Activated T-helper 2 cell treated with anti-CD3 and anti-CD28 coated beads, Interferon-gamma antibody, Interleukin-2, Interleukin-4, amounts not matched to agents 10 μg/mL and 5 μg/mL and 100 μg/mL, durations not matched to agents 14 hours and 24 hours and 36 hours (primary cell): Measurements from ENCODE around the gene MZT1. TPM values are rescaled to one million over a fixed set of nuclear protein-coding genes. Genes with fewer than 3 reads are reported as not detected.
A peak's percentile ranks its signal among the peaks of the same experiment; 100 is the strongest.
"Not testable (repeated sequence)": the region's sequence is repeated elsewhere in the genome, so short reads cannot be mapped to it uniquely, and the experiment has no call there.

Experiments
- DNase-seq: peaks from one replicate; pipeline ENCODE4 v3.0.0; 2021; ENCODE audit warnings: low spot score
- H3K27ac Mint-ChIP-seq: one replicate; pipeline ENCODE4 v1.8.0; 2021; ENCODE audit warnings: mixed read lengths
- H3K27me3 Mint-ChIP-seq: one replicate; pipeline ENCODE4 v1.8.0; 2021; ENCODE audit warnings: low read depth, mixed read lengths
- H3K36me3 Mint-ChIP-seq: one replicate; pipeline ENCODE4 v1.8.0; 2021; ENCODE audit warnings: low read depth, mixed read lengths
- H3K4me1 Mint-ChIP-seq: one replicate; pipeline ENCODE4 v1.8.0; 2021; ENCODE audit warnings: low read depth, mixed read lengths
- H3K4me3 Mint-ChIP-seq: one replicate; pipeline ENCODE4 v1.8.0; 2021; ENCODE audit warnings: low read depth, mild to moderate bottlenecking, moderate library complexity, mixed read lengths
- H3K9me3 Mint-ChIP-seq: one replicate; pipeline ENCODE4 v1.8.0; 2021; ENCODE audit warnings: mixed read lengths
- intact Hi-C: fragments of 100-400 bp; cut with micrococcal nuclease; formaldehyde crosslinking; loops from one replicate; pipeline ENCODE4 v1.15.1; 2023
- total RNA-seq: library from RNA; stranded (reverse); gene quantifications from 2 replicates; pipeline ENCODE4 v1.2.3, GENCODE V29; 2022

Gene MZT1
- total RNA-seq, 1 donor from 2014 or later = 20.9 TPM

DNA sequence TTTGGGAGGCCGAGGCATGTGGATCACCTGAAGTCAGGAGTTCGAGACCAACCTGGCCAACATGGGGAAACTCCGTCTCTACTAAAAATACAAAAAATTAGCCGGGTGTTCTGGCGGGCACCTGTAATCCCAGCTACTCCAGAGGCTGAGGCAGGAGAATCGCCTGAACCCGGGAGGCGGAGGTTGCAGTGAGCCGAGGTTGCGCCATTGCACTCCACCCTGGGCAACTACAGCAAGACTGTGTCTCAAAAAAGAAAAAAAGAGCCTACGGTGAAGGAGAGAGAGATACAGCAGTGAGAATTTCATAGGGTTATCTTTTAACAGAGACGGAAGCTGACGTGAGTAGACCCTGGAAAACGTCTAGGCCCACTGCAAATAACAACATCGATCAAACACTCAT is 1.2 kb downstream of the MZT1 start:
- peak overlapping the region; percentile 95 for H3K4me3 Mint-ChIP-seq
- not testable (repeated sequence) for DNase-seq, H3K27me3 Mint-ChIP-seq, H3K9me3 Mint-ChIP-seq
- intact Hi-C loops = loop anchor here (5.0 kb wide), 1 partner anchor 331 kb away; the partner anchor contains the start of gene KLF5
- H3K36me3 Mint-ChIP-seq = peaks cover 58% of the 10 kb centered on the region
- H3K4me1 Mint-ChIP-seq = peaks cover 53% of the 10 kb centered on the region
- H3K27ac Mint-ChIP-seq = peak overlapping the region; percentile 31

DNA sequence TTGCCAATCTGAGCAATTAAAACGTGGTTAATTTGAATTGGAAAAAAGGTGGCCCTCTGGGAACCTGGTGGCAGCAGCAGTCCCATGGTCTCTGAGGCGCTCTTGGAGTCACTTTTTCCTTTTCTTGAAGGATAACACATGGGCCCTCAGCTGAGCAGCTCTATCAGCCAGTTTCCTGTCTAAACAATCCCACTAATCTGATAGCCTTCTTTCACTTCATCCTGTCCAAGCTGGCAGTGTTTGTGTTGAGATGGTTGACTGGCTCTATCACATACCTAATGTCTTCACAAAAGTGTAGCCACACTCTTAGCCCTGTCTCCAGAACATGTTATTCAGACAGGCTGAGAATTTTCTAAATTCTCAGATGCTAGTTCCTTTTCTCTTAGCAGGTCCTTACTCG is 10.7 kb downstream of the MZT1 start:
- peaks cover 94% of the 10 kb centered on the region for H3K36me3 Mint-ChIP-seq
- no peak overlapping the region for H3K27ac Mint-ChIP-seq
- no peak for DNase-seq
- intact Hi-C loops = no loop called here
- no peak overlapping the region for H3K4me3 Mint-ChIP-seq
- peaks cover 27% of the 10 kb centered on the region for H3K4me1 Mint-ChIP-seq
- peaks cover 14% of the 10 kb centered on the region for H3K9me3 Mint-ChIP-seq
- H3K27me3 Mint-ChIP-seq = no peaks in the 10 kb centered on the region

GRCh38 chr13:72700509-72700908 is 26.9 kb downstream of the MZT1 start:
- intact Hi-C loops = no loop called here
- Mint-ChIP-seq H3K27me3 (no peaks in the 10 kb centered on the region), H3K27ac (no peak overlapping the region), H3K9me3 (peaks cover 2% of the 10 kb centered on the region), H3K4me3 (no peak overlapping the region), H3K36me3 (peaks cover 9% of the 10 kb centered on the region), H3K4me1 (no peaks in the 10 kb centered on the region)
- DNase-seq = no peak

DNA sequence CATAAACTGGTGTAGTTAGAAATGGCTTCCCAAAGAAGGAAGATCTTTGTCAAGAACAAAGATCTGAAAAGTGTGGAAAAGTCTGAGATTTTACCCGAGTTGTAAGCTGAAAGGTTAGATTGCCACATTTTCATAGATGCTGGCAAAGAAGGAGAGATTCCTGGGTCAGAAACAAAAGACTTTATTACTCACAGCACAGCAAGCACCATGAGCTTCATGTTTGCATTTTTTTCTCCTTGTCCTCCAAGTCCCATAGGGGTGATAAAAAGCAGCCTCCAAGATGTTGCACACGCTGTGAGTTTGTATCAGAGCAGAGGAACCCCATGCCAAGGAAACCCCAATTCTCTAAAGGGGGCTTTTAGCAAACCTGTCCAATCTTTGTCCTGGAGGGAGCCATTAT is 29.3 kb downstream of the MZT1 start:
- Mint-ChIP-seq H3K4me3 (no peak overlapping the region), H3K27me3 (no peaks in the 10 kb centered on the region), H3K27ac (no peak overlapping the region), H3K4me1 (no peaks in the 10 kb centered on the region), H3K36me3 (no peaks in the 10 kb centered on the region), H3K9me3 (no peaks in the 10 kb centered on the region)
- intact Hi-C loops = no loop called here
- no peak for DNase-seq

GRCh38 chr13:72696579-72696978 is 30.9 kb downstream of the MZT1 start:
- Mint-ChIP-seq H3K4me3 (no peak overlapping the region), H3K27me3 (no peaks in the 10 kb centered on the region), H3K36me3 (no peaks in the 10 kb centered on the region), H3K27ac (no peak overlapping the region), H3K9me3 (no peaks in the 10 kb centered on the region), H3K4me1 (no peaks in the 10 kb centered on the region)
- intact Hi-C loops = no loop called here
- no peak for DNase-seq

DNA sequence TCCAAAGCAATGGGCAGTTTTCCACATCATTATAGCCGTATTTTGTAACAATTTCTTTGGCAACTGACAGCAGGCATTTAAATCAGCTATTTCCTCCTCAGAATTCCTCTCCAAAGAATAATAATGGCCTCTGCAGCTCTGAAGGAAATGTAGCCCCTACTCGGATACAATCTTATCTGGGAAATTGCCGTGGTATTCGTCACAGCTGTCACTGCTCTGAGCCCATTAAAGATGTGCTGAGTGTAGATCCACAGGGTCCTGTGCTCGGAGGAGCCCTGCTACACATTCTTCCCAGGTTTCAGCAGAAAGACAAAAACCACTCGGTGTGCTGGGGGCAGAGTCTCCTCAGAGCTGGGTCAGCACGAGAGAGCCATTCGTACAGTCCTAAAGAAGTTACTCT is 33.1 kb downstream of the MZT1 start:
- Mint-ChIP-seq H3K36me3 (no peaks in the 10 kb centered on the region), H3K4me1 (no peaks in the 10 kb centered on the region), H3K27me3 (no peaks in the 10 kb centered on the region), H3K9me3 (no peaks in the 10 kb centered on the region), H3K4me3 (no peak overlapping the region), H3K27ac (no peak overlapping the region)
- no peak for DNase-seq
- intact Hi-C loops = no loop called here

DNA sequence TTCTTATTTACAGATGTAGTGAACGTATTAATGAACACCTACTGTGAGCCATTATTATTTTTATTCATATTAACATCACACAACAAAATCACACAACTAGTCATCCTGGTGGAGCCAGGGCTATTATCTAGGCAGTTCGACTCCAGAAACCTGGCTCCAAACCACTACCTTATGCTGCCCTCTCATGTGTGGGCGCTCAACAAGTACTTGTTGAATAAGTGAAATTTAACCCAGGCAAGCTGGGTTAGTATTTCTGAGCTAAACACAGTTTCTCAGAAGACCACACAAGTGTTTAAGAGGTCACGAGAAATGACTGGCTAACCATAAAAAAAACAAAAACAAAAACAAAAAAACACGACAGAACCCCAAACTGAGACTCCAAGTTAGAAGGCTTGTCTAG is 33.6 kb downstream of the MZT1 start:
- no peak for DNase-seq
- Mint-ChIP-seq H3K36me3 (no peaks in the 10 kb centered on the region), H3K4me1 (no peaks in the 10 kb centered on the region), H3K9me3 (no peaks in the 10 kb centered on the region), H3K4me3 (no peak overlapping the region), H3K27ac (no peak overlapping the region), H3K27me3 (no peaks in the 10 kb centered on the region)
- intact Hi-C loops = no loop called here

GRCh38 chr13:72692884-72693514 is 34.4 kb downstream of the MZT1 start:
- no peak overlapping the region for H3K27ac Mint-ChIP-seq
- H3K27me3 Mint-ChIP-seq = no peaks in the 10 kb centered on the region
- intact Hi-C loops = no loop called here
- no peaks in the 10 kb centered on the region for H3K4me1 Mint-ChIP-seq
- H3K4me3 Mint-ChIP-seq = no peak overlapping the region
- H3K9me3 Mint-ChIP-seq = no peaks in the 10 kb centered on the region
- no peaks in the 10 kb centered on the region for H3K36me3 Mint-ChIP-seq
- no peak for DNase-seq

DNA sequence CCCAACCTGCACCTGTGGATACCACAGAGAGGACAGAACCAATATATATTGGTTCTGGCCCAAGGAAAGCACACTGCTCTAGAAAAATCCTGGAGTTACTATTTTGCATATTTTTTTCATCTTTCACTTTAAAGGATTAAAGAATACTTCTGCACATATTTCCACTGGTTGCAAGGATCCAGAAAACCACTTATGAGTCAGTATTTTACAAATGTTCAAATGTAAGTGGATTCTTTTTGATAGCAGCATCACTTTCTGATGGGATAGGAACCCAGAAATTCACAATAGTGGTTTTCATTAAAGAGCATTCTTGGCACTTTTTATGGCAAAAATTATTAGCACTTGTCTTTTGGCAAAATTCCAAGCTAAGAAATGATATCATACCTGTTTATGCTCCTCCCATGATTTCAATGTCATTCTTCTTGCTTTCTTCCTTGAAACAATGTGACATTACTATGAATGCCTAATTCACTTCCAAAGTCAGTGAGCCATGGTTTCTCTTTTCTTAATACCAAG is 38.2 kb downstream of the MZT1 start:
- no peak overlapping the region for H3K27ac Mint-ChIP-seq
- H3K9me3 Mint-ChIP-seq = no peaks in the 10 kb centered on the region
- H3K27me3 Mint-ChIP-seq = peaks cover 5% of the 10 kb centered on the region
- no peak overlapping the region for H3K4me3 Mint-ChIP-seq
- intact Hi-C loops = no loop called here
- DNase-seq = no peak
- H3K4me1 Mint-ChIP-seq = no peaks in the 10 kb centered on the region
- H3K36me3 Mint-ChIP-seq = no peaks in the 10 kb centered on the region

GRCh38 chr13:72686766-72687165 is 40.7 kb downstream of the MZT1 start:
- Mint-ChIP-seq H3K27me3 (peaks cover 10% of the 10 kb centered on the region), H3K9me3 (no peaks in the 10 kb centered on the region), H3K4me3 (no peak overlapping the region), H3K4me1 (no peaks in the 10 kb centered on the region), H3K27ac (no peak overlapping the region), H3K36me3 (no peaks in the 10 kb centered on the region)
- intact Hi-C loops = no loop called here
- no peak for DNase-seq

DNA sequence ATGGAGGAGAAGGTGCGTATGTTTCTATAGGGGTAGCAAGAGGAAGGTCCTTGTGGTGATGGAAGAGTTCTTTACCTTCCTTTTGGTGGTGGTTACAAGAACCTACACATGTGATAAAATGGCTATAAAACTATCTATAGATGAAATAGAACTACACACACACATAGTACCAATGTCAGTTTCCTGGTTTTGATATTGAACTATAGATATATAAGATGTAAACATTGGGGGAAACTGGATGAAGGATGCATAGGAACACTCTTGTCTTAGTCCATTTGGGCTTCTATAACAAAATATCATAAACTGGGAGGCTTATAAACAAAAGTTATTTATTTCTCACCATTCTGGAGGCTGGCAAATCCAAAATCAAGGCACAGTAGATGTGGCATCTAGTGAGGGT is 47.1 kb downstream of the MZT1 start:
- H3K4me3 Mint-ChIP-seq = no peak overlapping the region
- no peak overlapping the region for H3K27ac Mint-ChIP-seq
- H3K4me1 Mint-ChIP-seq = no peaks in the 10 kb centered on the region
- intact Hi-C loops = no loop called here
- peaks cover 4% of the 10 kb centered on the region for H3K27me3 Mint-ChIP-seq
- H3K36me3 Mint-ChIP-seq = no peaks in the 10 kb centered on the region
- no peaks in the 10 kb centered on the region for H3K9me3 Mint-ChIP-seq
- no peak for DNase-seq

- Mint-ChIP-seq H3K36me3 (no peaks in the 10 kb centered on the region), H3K27ac (no peak overlapping the region), H3K4me1 (no peaks in the 10 kb centered on the region), H3K27me3 (no peaks in the 10 kb centered on the region), H3K9me3 (no peaks in the 10 kb centered on the region), H3K4me3 (no peak overlapping the region)
- intact Hi-C loops = no loop called here
- no peak for DNase-seq
Measured at GRCh38 chr13:72678312-72678711, 49.1 kb downstream of the MZT1 start.

DNA sequence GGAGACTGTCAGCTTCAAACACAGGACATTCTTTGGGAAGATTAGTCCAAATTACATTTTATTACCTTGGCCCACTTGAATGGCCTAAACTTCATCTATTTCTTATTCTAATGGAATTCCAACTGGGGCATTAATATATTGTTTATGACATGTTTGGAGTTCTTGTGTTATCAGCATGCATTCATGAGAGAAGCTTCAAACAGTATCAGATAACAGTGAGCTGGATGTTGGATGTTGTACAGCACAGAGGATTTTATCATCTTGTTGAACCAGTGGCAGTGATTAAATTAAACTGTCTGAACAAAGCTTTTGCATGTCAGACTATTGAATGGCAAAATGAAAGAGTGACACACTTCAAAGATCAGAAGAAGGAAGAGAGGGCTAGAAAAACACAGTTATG is 50.0 kb downstream of the MZT1 start:
- H3K4me3 Mint-ChIP-seq = no peak overlapping the region
- no peak for DNase-seq
- no peaks in the 10 kb centered on the region for H3K4me1 Mint-ChIP-seq
- H3K27ac Mint-ChIP-seq = no peak overlapping the region
- intact Hi-C loops = no loop called here
- H3K27me3 Mint-ChIP-seq = no peaks in the 10 kb centered on the region
- H3K9me3 Mint-ChIP-seq = no peaks in the 10 kb centered on the region
- H3K36me3 Mint-ChIP-seq = no peaks in the 10 kb centered on the region

DNA sequence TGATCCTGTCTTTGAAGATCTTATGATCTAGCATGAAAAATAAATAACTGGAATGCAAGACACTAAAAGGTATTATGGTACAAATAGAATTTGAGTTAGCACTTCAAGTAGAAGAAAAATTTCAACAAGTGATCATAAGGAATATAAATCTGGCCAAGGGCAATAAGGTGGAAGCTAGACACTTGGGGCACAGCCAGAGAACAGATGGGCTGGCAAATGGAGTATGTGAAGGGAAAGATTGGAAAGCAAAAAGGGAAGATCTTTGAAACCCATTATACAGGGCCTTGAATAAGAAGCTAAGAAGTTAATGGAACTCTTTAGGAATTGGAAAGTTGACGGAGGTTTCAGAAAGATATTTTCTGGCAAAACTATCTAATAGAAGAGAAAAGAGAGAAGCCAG is 61.0 kb downstream of the MZT1 start:
- intact Hi-C loops = no loop called here
- Mint-ChIP-seq H3K27me3 (peaks cover 3% of the 10 kb centered on the region), H3K4me1 (no peaks in the 10 kb centered on the region), H3K36me3 (no peaks in the 10 kb centered on the region), H3K9me3 (no peaks in the 10 kb centered on the region), H3K4me3 (no peak overlapping the region), H3K27ac (no peak overlapping the region)
- DNase-seq = no peak
